ENCODE measurements around the gene GUK1.

DNA sequence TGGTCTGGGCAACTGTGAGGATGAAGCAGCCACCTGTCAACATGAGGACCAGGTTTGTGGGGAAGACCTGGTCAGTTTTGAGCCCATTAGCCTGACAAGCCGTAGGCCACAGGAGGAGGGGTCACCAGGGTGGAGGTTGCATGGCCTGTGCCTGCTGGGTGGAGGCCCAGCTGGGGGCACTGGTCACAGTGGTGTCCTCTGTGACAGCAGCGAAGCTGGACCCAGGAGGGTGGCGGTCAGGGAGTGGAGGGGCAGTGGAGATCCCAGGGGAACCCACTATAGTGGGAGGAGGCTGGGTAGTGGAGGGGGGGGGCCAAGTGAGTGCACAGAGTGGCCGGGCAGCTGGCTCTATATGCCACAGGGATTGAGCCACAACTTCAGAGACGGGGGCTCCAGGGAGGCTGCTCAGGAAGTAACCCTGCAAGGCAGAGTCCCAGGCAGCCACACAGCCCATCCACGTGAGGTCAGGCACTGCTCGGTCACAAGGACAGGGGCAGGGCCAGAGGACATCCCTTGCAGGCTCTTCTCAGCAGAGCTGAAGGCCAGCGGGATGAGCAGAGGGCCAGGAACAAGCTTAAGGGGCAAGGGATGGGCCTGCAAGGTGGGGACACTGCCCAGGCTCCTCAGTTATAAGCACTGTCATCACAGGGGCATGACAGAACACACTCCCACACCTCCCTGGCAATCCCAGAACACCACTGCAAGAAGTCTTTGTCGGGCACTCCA, 34.6 kb upstream of the GUK1 start:
- no peak for TF ChIP-seq RFX5 (IDR thresholded peaks at IDR 0.05; ENCODE audit: borderline replicate concordance, low read depth, low read length)
- TF ChIP-seq, protein P1, sequence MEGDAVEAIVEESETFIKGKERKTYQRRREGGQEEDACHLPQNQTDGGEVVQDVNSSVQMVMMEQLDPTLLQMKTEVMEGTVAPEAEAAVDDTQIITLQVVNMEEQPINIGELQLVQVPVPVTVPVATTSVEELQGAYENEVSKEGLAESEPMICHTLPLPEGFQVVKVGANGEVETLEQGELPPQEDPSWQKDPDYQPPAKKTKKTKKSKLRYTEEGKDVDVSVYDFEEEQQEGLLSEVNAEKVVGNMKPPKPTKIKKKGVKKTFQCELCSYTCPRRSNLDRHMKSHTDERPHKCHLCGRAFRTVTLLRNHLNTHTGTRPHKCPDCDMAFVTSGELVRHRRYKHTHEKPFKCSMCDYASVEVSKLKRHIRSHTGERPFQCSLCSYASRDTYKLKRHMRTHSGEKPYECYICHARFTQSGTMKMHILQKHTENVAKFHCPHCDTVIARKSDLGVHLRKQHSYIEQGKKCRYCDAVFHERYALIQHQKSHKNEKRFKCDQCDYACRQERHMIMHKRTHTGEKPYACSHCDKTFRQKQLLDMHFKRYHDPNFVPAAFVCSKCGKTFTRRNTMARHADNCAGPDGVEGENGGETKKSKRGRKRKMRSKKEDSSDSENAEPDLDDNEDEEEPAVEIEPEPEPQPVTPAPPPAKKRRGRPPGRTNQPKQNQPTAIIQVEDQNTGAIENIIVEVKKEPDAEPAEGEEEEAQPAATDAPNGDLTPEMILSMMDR (IDR thresholded peaks at IDR 0.05; ENCODE audit: control extremely low read depth in 1 of 3, insufficient read depth in 1 of 3, low read depth in 1 of 3, low read length in 3 of 3) = no peak
- no peak for TF ChIP-seq EP300 (IDR thresholded peaks at IDR 0.05; ENCODE audit: borderline replicate concordance in 1 of 2, low read depth in 2 of 2, low read length in 2 of 2)
- TF ChIP-seq EZH2 (IDR thresholded peaks at IDR 0.05; ENCODE audit: low read depth, low read length, severe bottlenecking) = no peak
